ENCODE results near the gene BDKRB2.

DNA sequence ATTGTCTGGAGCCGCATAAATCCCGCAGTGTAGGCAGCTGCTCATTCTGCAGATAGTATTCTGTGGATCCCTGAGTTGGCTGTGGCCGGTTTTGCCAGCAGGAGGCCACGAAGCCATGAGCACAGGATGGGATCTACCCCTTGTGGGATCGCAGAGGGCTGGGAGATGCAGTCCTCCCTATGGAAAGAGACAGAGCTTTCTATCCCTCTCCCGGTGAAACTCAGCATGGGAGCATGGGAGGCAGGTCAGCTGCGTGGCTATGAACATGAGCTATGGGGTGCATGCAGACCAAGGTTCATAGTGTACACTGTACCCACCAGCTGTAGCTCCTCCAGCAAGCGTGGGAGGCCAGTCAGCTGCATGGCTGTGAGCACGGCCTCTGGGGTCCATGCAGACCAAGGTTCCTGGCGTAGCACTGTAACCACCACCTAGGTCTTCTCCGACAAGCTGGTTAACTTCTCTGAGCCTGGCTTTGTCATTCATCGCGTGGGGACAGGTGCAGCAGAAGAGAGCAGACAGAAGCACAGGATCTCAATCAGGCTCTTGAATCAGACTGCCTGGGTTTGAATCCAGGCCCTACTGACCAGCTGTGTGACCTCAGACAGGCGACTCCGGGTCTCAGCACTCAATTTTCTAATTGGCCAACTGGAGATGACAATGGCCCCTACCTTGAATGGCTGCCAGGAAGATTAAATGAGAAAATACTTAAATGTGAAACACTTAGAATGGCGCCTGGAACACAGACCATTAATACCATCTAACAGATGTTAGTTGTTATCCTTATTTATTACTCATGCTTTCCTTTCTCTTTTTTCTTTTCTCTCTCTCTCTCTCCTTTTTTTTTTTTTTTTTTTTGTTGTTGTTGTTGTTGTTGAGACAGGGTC is 57.4 kb downstream of the BDKRB2 start:
- TF ChIP-seq EZH2 (IDR thresholded peaks at IDR 0.05; ENCODE audit: insufficient read depth, poor library complexity, severe bottlenecking) (no peak), EZH2phosphoT487 (IDR thresholded peaks at IDR 0.05; ENCODE audit: insufficient read depth, low read depth) (no peak)

All from GM23248 (cell line).